Inferior parietal cortex (tissue), 1 donor: Measurements from ENCODE around the gene HES4.

Source experiments
- DNase-seq: peaks from one replicate; pipeline ENCODE4 v3.0.0-alpha.2; 2016; ENCODE audit errors: extremely low spot score

The HES4 gene

GRCh38 chr1:999725-1000356 is at the start of gene HES4:
Gene HES4, minus strand, starts transcription at chr1:1000097. Its CDS starts 124 bp downstream, at chr1:999973.
- DNase-seq = peak; percentile 57

- no peak for DNase-seq
Measured at GRCh38 chr1:1048765-1049164, 48.9 kb upstream of the HES4 start.

GRCh38 chr1:1047963-1048362 is 48.1 kb upstream of the HES4 start:
- DNase-seq = no peak

- no peak for DNase-seq
Measured at GRCh38 chr1:1047407-1047806, 47.5 kb upstream of the HES4 start.

- no peak for DNase-seq
Measured at GRCh38 chr1:1046767-1047166, 46.9 kb upstream of the HES4 start.

- no peak for DNase-seq
Measured at GRCh38 chr1:1046243-1046642, 46.3 kb upstream of the HES4 start.

GRCh38 chr1:1045129-1045528 is 45.2 kb upstream of the HES4 start:
- no peak for DNase-seq

- no peak for DNase-seq
Measured at GRCh38 chr1:1044455-1045078, 44.7 kb upstream of the HES4 start.

GRCh38 chr1:1043921-1044320 is 44.0 kb upstream of the HES4 start:
- DNase-seq = no peak

GRCh38 chr1:1043411-1043810 is 43.5 kb upstream of the HES4 start:
- no peak for DNase-seq

- no peak for DNase-seq
Measured at GRCh38 chr1:1042835-1043234, 42.9 kb upstream of the HES4 start.

- no peak for DNase-seq
Measured at GRCh38 chr1:1041873-1042272, 42.0 kb upstream of the HES4 start.

- no peak for DNase-seq
Measured at GRCh38 chr1:1041092-1041523, 41.2 kb upstream of the HES4 start.

GRCh38 chr1:1040004-1040991 is 40.4 kb upstream of the HES4 start:
- peak; percentile 45 for DNase-seq

GRCh38 chr1:1039145-1039910 is 39.4 kb upstream of the HES4 start:
- no peak for DNase-seq

GRCh38 chr1:1038694-1039093 is 38.8 kb upstream of the HES4 start:
- no peak for DNase-seq

- DNase-seq = no peak
Measured at GRCh38 chr1:1037366-1038327, 37.8 kb upstream of the HES4 start.

GRCh38 chr1:1035291-1035943 is 35.5 kb upstream of the HES4 start:
- no peak for DNase-seq

- no peak for DNase-seq
Measured at GRCh38 chr1:1034439-1034781, 34.5 kb upstream of the HES4 start.
